Left cardiac atrium (tissue), 4 donors: ENCODE results near the gene FBXO10. TPM values are rescaled to one million over a fixed set of nuclear protein-coding genes. Genes with fewer than 3 reads are reported as not detected.
"Not testable (repeated sequence)": the region's sequence is repeated elsewhere in the genome, so short reads cannot be mapped to it uniquely, and the experiment has no call there.

ENCODE experiments used
- ATAC-seq, 2 donors: fragments of 200-7000 bp; cut with Tn5 transposase; one replicate each; pipeline ENCODE4 v1.9.1; 2020; ENCODE audit warnings: mild to moderate bottlenecking in 2 of 2, moderate library complexity in 2 of 2
- DNase-seq: peaks from one replicate; pipeline ENCODE4 v3.0.0-alpha.2; 2020
- intact Hi-C, 2 donors: fragments of 100-400 bp; cut with DNase I; formaldehyde crosslinking; loops; one replicate each; pipeline versions ENCODE4 v1.14.1 to v1.15.1; 2022 to 2023
- total RNA-seq, 2 donors: library from RNA; stranded (reverse); fragmentation: NEBNext Ultra II Directional; extraction: Animal tissue kit (Norgen Biotek cat#: 25700); gene quantifications; one replicate each; pipeline ENCODE4 v1.2.1, GENCODE V29; 2021
- donor health status: DM: no; HTN: yes; CAD: no.
- donor health status: DM: no; HTN: yes; CAD: no; lungs with severe emphysema.
- donor health status: DM: yes; HTN: yes; CAD: no.
- donor health status: Dilated cardiomyopathy.

FBXO10 gene
- total RNA-seq, 2 donors from 2014 or later: 6.4 to 6.7 TPM

DNA sequence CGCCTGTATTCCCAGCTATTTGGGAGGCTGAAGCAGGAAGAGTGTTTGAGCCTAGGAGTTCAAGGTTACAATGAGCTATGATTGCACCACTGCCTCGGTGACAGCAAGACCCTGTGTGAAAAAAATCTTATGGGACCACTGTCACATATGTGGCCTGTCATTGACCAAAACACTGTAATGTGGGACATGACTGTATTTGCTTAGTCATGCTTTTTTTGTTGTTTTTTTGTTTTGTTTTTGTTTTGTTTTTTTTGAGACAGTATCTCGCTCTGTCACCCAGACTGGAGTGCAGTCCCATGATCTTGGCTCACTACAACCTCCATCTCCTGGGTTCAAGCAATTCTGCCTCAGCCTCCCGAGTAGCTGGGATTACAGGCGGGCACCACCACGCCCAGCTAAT is 76.9 kb downstream of the FBXO10 start:
- intact Hi-C loops: no loop called here
- ATAC-seq (no peak), DNase-seq (no peak)

- intact Hi-C loops: no loop called here
These were observed 77.7 kb downstream of the FBXO10 start for GRCh38 chr9:37498457-37498856.

GRCh38 chr9:37497320-37497719 is 78.9 kb downstream of the FBXO10 start:
- DNase-seq: no peak
- intact Hi-C loops: no loop called here

More at GRCh38 chr9:37498457-37498856, 77.7 kb downstream of the FBXO10 start:
- ATAC-seq (no peak), DNase-seq (no peak)

GRCh38 chr9:37496020-37496419 is 80.2 kb downstream of the FBXO10 start:
- ATAC-seq (no peak), DNase-seq (no peak)
- intact Hi-C loops: no loop called here

More at GRCh38 chr9:37497320-37497719, 78.9 kb downstream of the FBXO10 start:
- ATAC-seq: no peak

- ATAC-seq (no peak), DNase-seq (no peak)
- intact Hi-C loops: no loop called here
These were observed 80.6 kb downstream of the FBXO10 start for GRCh38 chr9:37495571-37495970.

- ATAC-seq (no peak), DNase-seq (no peak)
- intact Hi-C loops: no loop called here
These were observed 84.2 kb downstream of the FBXO10 start for GRCh38 chr9:37491939-37492338.

- intact Hi-C loops: loop anchor here (10.0 kb wide), 3 partner anchors 72 to 878 kb away; no protein-coding TSS in a partner anchor
- peak; percentile 62 for DNase-seq
- ATAC-seq: peak; percentile 64 to 85
These were observed 89.3 kb downstream of the FBXO10 start for GRCh38 chr9:37486616-37487548.

DNA sequence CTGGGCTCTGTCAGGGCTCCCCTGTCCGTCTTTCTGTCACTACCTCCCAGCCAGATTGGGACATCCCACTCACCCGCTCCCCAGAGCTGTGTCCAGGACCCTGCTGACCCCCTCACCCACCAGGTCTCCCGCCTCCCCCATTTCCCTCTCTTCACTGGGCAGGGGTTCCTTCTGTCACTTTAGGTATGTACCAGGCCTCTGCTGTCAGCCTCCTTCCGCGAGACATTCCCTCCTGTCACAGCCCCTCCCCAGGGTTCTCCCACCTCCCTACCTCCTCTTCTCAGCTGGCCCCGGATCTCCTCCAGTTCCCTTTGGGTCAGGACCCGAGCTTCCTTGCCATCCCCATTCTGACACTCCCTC is 89.9 kb downstream of the FBXO10 start:
- intact Hi-C loops: loop anchor here (10.0 kb wide), 3 partner anchors 71 to 879 kb away; no protein-coding TSS in a partner anchor
- ATAC-seq (peak; percentile 1 to 4), DNase-seq (no peak)

DNA sequence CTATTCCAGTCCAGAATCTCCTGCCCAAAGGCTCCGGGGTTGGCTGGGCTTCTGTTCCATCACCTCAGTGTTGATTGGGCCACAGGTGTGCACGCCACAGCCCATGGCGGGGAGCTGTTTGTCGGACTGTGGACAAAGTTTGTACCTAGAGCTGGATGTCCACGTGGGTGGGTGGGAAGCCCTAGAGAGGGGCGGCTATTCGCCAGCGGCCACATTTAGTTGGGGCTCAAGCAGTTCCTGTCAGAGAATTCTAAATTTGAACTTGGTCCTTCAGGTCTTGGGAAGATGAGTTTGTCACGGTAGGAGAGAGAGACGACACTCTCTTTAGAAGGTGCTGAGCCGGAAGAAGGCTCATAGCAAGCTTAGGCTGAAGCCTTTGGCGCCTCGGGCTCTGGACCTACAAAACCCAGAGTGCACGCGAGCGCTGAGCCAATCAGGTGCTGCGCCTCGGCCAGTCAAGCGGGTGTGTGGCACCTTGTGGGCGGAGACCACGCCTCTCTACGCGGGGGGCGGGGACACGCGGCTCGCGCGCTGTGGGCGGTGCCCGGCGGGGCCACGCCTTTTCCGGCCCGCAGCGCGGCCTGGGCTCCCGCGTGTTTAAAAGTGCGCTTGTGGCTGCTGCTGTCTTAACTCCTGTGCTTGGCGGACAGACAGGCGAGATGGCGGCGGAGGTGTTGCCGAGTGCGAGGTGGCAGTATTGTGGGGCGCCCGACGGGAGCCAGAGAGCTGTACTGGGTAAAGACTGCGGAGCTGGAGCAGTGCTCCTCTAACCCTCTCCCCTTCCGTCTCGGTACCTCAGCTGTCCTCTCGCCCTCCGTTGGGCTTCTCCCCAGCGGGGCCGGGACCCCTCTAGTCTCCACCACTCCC is 90.6 kb downstream of the FBXO10 start, which contains the start of gene POLR1E:
TSS of gene POLR1E (plus strand) at position 560 of the 867 bp plus-strand sequence. CDS start at position 660, 100 bp downstream.
- intact Hi-C loops: loop anchor here (10.0 kb wide), 3 partner anchors 71 to 879 kb away; no protein-coding TSS in a partner anchor

DNA sequence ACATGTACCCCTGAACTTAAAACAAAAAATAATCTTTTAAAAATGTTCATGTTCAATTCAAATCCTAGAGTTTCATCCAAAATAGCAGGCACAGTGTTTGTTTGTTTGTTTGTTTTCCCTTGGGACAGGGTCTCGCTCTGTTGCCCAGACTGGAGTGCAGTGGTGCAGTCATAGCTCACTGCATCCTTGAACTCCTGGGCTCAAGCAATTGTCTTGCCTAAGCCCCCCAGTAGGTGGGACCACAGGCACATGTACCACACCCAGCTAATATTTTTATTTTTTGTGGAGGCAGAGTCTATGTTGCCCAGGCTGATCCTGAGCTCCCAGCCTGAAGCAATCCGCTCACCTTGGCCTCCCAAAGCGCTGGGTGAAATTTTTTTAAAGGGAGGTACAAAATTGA is 95.4 kb downstream of the FBXO10 start:
- intact Hi-C loops: loop anchor here (10.0 kb wide), 3 partner anchors 66 to 884 kb away; no protein-coding TSS in a partner anchor
- ATAC-seq: no peak
- no peak for DNase-seq

More for the DNA sequence above, 90.6 kb downstream of the FBXO10 start, which contains the start of gene POLR1E:
- peak; percentile 97 for DNase-seq
- peak; percentile 98 for ATAC-seq

- intact Hi-C loops, DNase-seq, ATAC-seq: not testable (repeated sequence)
These were observed 98.1 kb downstream of the FBXO10 start for GRCh38 chr9:37477987-37478619.

DNA sequence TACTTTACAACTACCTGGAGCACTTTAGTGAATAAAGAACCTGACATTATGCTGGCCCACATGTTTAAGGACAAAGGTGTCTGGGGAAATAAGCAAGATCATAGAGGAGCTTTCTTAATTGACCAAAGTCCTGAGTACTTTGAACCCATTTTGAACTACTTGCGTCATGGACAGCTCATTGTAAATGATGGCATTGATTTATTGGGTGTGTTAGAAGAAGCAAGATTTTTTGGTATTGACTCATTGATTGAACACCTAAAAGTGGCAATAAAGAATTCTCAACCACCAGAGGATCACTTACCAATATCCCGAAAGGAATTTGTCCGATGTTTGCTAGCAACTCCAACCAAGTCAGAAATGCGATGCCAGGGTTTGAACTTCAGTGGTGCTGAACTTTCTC is 98.7 kb downstream of the FBXO10 start:
- intact Hi-C loops, ATAC-seq, DNase-seq: not testable (repeated sequence)

GRCh38 chr9:37476930-37477329 is 99.2 kb downstream of the FBXO10 start:
- DNase-seq (no peak), ATAC-seq (no peak)
- intact Hi-C loops: no loop called here

DNA sequence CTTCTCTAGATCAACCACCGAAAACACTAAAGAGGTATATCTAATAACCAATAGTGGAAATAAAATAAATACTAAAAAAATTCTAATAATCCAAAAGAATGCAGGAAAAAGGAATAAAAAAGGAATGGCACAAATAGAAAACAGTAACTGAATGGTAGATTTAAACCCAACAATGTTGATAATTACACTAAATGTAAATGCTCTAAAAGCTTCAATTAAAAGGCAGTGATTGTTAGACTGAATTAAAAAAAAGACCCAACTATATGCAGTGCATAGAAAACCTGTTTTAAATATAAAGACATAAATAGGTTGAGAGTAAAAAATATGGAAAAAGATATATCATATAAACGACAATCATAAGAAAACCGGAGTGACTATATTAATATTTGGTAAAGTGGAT is 101.7 kb downstream of the FBXO10 start:
- ATAC-seq: no peak
- intact Hi-C loops: no loop called here
- DNase-seq: no peak

- ATAC-seq, DNase-seq, intact Hi-C loops: not testable (repeated sequence)
These were observed 102.2 kb downstream of the FBXO10 start for GRCh38 chr9:37473982-37474381.

DNA sequence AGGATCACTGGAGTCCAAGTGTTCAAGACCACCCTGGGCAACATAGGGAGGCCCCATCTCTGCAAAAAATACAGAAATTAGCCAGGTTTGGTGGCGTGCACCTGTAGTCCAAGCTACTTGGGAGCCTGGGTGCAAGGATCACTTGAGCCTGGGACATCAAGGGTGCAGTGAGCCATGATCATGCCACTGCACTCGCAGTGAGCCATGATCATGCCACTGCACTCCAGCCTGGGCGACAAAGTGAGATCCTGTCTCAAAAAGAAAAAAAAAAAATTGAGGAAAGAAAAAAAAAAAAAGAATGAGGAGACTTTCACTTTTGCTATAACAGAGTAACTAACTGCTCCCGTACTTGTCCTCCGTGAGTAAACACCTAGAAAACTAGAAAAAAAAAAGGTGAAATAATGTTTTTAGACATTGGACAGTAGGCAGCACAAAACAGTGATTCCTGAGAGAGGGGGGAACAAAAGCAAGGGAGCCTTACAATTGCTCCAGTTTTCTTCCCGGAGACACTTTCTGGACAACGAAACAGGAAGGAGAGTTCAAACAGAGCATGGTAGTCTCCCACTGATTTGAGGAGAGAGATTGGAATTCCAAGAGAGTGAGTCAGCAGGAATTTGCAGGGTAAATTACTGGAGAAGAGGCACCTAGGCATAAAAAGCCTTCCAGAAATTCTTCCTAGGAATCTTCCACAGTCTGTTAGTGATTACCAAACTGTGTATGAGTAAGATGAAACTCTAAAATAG is 104.1 kb downstream of the FBXO10 start:
- peak; percentile 80 to 93 for ATAC-seq

GRCh38 chr9:37468620-37469019 is 107.6 kb downstream of the FBXO10 start:
- DNase-seq: no peak
- intact Hi-C loops: no loop called here
- ATAC-seq: no peak

More for the DNA sequence above, 104.1 kb downstream of the FBXO10 start:
- no peak for DNase-seq
- intact Hi-C loops: no loop called here

DNA sequence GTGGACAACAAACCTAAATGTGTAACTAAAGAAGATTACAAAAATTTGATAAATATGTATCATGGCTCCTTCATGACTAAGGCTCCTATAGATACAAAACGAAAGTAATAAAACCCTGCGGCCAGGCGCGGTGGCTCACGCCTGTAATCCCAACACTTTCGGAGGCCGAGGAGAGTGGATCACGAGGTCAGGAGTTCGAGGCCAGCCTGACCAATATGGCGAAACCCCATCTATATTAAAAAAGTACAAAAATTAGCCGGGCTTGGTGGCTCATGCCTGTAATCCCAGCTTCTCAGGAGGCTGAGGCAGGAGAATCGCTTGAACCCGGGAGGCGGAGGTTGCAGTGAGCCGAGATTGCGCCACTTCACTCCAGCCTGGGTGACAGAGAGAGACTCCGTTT is 108.7 kb downstream of the FBXO10 start:
- ATAC-seq, intact Hi-C loops, DNase-seq: not testable (repeated sequence)
